Hindlimb muscle (tissue), 1 donor: Measurements from ENCODE around the gene RSPH4A. TPM values are rescaled to one million over a fixed set of nuclear protein-coding genes. Genes with fewer than 3 reads are reported as not detected.
A peak's percentile ranks its signal among the peaks of the same experiment; 100 is the strongest.
"Not testable (repeated sequence)": the region's sequence is repeated elsewhere in the genome, so short reads cannot be mapped to it uniquely, and the experiment has no call there.

Source experiments
- DNase-seq: peaks from one replicate; pipeline ENCODE4 v3.0.0-alpha.2; 2013
- polyA plus RNA-seq: library from polyadenylated mRNA; unstranded; fragments of 120-200 nt; gene quantifications from one replicate; pipeline ENCODE4 v1.2.1, GENCODE V29; 2013; ENCODE audit not compliant: insufficient read length

The RSPH4A gene
- polyA plus RNA-seq, 1 donor: 0.50 TPM

DNA sequence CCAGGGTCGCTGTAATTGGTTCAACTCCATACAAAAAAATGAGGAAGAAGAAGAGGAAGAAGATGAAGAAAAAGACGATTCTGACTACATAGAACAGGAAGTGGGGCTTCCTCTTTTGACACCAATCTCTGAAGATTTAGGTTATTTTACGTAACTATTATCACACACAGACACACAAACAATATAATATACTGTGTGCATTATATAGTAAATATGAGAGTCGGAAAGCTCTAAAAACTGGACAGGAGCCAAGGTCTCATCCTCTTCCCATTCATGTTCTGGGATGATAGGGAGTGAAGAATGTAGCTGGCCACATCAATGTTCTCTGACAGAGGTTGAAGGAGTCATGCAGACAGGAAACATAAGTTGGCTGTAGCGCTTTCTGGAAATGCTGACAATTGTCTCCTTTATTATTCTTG lies 13.3 kb downstream of the RSPH4A start:
- no peak for DNase-seq

DNA sequence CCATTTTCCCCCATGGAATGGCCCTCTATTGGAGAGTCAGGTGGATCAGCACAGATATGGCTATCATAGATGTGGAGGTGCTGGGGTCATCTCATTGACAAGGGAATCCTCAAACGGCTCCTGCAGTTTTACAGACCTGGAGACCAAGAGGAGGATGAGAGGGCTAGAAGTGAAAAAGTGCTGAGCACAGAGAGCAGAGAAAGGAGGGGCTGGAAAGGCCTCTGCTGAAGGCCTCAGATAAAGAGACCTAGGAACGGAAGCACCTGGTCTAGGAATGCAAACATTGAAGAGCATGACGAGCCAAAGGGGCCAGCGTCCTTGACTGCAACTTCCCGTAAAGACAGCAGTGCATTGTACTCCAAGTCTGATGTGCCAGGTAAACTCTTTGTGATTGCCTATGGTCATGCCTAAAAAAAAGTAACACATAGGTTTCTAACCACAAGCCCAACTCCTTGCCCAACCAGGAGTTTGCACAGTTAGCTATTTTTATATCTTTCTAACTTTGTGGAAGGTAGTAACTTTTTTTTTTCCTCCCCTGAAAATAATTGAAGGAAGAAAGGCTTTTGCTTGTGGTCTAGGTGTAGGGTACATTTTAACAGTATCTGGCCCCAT lies 15.2 kb downstream of the RSPH4A start:
- no peak for DNase-seq

DNA sequence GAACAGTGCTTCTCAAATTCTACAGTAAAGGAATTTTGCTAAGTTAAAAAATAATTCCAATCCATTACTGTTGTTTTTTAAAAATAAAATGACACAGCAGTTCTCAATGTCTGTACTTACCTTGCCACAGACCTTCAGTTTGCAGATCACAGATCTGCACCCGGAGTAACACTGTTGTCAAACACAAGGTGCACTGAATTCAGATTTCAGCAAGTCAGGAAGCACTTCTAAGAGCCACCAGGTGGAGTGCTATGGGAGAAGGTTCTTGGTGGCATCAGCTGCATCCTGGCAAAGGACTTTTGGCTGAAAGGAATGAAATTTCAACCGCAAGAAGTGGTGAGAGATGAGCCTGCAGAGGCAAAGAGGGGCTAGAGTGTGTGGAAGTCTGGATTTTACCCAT lies 17.4 kb downstream of the RSPH4A start:
- no peak for DNase-seq

DNA sequence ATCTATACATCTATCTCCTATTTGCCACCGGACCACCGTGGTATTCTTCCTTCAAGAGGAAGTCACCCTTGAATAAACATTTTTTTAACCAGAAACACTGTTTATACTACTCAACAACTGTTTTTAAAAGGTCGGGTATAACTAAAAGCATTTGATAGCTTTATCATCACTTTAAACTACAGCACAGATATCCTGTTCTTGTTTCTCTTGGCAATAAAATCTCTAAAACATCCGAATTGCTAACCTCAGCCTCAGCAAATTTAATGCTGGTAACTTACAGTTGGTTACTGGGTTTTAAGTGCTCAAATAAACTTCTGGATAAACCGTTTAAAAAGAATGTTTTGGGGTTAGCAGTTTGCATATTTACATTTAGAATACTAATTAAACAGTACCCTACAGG lies 31.9 kb downstream of the RSPH4A start:
- no peak for DNase-seq

DNA sequence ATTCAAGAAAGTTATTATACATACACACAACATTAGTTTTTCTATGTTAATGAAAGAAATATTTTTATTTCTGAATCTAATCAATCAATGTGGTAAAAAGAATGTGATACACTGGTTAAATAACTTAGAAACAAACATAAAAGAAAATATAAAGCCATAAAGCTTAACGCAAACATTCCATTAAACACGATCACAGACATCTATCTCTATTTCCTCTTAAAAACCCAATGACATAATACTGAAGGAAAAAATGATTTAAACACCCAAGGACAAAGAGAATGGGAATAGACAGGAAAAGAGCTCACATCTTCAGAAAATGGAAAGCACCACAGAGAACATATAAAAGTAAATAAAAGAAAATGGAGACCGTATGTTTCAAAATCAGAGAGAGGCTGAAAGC lies 32.9 kb downstream of the RSPH4A start:
- no peak for DNase-seq

DNA sequence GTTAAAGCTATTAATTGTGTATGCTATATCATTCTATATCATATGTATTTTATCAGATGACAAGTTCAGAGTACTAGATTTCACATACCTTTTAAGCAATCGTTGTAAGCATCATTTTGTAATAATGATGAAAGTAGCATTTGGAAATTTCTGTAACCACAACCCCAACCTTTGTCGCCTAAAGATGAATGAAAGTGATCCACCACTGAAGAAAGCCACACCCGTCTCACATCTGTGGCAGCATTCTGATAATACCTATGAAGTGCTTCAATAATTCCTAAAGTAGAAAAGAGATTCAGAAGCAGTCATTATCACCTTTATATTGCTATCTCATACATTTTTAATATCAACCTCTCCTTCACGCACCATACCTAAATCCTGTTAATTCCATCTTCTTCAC lies 35.6 kb downstream of the RSPH4A start:
- DNase-seq: no peak

DNA sequence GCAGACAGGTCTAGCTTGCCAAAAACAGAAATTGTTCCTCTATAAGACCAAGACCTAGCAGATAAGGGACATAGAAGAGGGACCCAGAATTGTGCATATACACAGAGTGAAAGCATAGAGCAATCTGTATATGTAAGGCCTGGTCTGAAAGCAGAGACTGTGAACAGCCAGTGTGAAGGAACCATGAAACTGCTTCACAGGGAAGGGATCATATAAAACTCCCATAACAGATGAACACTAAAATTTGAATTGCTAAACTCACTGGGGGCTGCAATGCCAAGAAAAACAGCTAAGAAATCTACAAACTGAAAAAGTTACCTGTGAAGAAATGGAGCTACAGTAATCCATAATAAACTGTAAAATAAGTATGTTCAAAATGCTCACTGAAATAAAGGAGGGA lies 45.3 kb downstream of the RSPH4A start:
- no peak for DNase-seq

DNA sequence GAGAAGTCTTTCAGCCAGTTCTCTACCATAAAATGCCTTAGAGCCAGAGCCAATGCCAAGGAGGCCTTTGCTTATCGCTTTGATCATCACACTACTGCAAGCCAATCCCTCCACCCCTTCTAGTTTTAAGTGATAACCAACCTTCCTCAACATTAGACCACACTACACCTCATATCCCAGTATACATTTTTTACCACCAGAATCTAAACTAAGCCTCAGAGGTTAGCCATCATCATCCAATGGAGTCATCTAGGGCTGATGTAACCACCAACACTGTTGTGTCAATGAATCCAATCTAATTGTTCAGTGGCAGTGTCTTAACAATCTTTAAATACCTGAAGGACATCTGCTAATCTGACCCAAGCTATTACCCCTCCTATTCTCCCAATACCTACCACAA lies 45.9 kb downstream of the RSPH4A start:
- no peak for DNase-seq

DNA sequence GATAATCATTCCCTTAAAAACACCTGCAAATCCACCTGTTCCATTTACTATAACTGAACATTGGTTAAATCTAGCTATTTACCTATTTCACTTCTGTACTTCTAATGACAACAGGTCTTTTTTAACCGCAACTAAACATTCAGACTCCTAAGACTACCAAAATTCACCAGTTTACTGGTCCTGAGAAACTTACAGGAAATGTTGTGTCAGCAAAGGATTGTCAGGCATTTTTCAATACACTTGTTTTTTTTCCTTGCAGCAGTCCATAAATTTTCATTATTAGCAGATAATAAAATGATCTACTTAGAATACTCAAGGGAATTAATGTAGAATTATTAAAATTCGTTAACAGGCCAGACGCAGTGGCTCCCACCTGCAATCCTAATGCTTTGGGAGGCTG lies 47.0 kb downstream of the RSPH4A start:
- no peak for DNase-seq

DNA sequence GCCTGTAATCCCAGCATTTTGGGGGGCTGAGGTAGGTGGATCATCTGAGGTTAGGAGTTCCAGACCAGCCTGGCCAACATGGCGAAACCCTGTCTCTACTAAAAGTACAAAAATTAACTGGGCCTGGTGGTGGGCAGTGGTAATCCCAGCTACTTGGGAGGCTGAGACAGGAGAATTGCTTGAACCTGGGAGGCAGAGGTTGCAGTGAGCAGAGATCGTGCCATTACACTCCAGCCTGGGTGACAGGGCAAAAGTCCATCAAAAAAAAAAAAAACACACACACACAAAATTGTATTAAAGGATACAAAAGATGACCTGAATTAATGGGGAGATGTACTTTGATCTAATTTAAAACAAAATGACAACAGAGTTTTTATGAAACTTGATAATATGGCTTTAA lies 47.9 kb downstream of the RSPH4A start:
- DNase-seq: not testable (repeated sequence)

DNA sequence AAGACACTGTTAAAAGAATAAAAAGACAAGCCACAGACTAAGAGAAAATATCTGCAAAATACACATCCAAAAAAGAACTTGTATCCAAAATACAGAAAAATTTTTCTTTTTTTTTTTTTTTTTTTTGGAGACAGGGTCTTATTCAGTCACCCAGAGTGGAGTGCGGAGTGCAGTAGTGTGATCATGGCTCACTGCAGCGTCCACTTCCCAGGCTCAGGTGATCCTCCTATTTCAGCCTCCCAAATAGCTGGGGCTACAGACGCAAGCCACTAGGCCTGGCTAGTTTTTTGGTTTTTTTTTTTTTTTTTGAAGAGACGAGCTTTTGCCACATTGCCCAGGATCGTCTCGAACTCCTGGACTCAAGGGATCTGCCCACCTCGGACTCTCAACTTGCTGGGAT lies 49.2 kb downstream of the RSPH4A start:
- no peak for DNase-seq

DNA sequence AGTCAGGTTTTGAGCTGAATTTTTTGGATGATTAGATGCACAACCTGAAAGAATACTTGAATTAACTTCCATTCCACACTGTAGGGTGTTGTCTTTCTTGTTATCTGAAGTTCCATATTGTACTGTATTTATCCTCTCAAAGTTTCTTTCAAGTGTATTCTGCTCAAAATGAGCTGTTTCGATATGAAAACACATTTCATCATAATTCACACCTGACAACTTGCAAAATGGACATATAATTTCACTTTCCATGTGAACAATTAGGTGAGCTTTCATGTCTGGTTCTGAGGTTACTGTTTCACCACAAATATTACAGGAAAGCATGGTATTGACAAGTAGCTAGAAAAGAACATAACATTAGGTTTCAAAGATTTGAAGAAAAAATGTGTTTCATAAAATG lies 50.6 kb downstream of the RSPH4A start:
- DNase-seq: no peak

DNA sequence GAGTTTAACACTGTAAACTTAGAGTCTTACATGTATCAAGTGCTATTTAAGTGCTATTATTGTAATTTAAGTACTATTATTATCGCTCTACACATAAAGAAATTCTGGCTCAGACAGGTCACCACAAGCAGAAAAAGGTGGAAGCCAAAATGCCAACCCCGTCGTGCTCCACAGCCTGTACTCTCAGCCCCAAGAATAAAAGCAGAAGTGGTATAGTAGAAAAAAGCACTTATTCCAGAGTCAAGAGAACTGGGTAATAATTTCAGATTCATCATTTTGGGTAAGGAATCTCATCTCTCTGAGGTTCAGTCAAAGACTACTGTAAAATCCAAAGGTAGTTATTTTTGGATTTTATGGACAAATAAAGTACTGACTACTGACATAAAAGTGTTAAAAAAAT lies 51.3 kb downstream of the RSPH4A start:
- DNase-seq: no peak

DNA sequence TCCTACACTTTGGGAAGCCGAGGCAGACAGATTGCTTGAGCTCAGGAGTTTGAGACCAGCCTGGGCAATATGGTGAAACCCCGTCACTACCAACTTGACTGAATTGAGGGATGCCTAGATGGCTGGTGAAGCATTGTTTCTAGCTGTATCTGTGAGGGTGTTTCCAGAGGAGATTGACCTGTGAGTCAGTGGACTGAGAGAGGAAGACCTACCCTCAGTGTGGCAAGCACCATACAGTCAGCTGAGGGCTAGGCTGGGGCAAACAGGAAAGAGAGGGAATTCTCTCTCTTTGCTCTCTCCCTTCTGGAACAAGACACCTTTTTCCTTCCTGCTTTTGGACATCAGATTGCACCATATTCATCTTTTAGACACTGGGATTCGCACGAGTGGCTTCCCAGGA lies 56.0 kb downstream of the RSPH4A start:
- no peak for DNase-seq

DNA sequence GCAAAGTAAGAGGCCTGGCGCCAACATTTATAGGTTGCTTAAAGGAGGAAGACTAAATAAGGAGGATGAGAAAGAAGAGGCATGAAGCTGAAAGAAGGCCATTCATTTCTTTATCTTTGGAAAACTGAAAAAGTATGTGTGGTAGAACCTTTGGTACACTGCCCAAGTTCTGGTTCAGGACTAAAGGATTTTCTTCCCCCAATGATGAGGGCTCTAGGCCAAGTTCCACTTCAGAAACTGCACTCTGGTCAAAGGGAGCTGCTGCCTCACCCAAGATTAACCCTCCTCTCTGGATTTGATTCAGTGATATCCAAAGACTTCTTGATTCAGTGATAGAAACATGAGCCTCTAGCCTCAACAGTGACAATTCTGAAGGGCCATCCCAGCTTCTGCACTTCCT lies 59.7 kb downstream of the RSPH4A start:
- no peak for DNase-seq

DNA sequence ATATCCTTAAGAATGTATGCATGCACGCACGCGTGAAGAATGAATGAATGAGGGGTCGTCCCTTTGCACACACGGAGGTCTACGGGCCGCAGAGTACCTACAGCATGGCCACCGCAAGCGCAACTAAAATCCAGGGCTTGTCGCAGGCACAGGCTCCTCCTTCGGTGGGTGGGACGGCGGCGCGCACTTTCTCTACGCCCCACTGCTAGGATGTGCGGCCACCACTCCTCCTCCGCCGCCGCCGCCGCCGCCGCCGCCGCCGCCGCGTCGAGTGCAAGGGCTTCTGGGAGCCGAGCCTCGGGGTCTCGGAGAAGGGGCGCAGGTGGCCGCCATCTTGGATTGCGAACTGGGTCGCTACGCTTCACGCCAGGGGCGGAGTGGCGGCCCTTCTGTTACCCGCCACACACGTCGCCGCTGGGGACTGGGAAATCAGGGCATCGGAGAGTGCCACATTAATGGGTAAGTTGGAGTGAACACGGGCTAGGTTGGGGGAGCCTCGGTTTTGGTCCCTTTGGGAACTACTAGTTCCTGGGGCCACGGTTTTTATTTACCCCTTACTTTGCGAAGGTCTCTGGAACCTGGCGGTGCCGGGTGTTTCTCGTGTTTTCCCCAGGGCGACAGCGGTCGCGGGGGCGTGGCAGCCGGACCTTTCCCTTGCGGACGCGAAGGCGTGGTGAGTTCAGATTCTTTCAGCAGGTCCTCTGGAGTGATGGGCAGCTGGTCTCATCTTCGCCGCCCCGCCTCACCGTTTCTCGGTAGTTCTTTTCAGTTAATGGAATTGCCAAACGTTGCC lies 64.8 kb downstream of the RSPH4A start, which contains the start of gene KPNA5:
KPNA5 (plus strand) TSS at position 332 of the 793 bp plus-strand sequence; CDS start at position 456, 124 bp downstream.
- peak; percentile 90 for DNase-seq

DNA sequence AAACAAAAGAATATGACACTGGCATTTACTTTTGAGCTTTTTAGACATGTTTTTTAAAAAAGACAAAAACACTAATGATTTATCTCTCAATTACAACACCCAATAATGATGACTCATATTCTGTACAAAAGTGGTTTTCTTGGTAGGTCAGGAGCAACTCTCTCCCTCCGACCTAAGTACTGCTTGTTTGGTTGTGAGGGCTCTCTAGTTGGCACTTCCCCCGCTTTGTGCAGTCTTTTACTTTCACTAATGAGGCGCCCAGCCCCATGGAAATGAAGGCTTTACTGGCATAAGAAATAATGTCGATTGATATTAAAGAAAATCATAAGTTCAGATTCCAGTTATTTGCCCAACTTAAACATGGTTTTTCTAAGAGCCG lies 66.0 kb downstream of the RSPH4A start:
- no peak for DNase-seq

Other genes with a start within 250 kb of the RSPH4A start
- gene DSE, start 245.5 kb upstream of the RSPH4A start, polyA plus RNA-seq: 28.9 TPM
- 3.8 TPM for gene CALHM6, start 155.1 kb upstream of the RSPH4A start, polyA plus RNA-seq
- 2.4 TPM for gene CALHM5, start 104.8 kb upstream of the RSPH4A start, polyA plus RNA-seq
- gene TRAPPC3L, start 70.8 kb upstream of the RSPH4A start, polyA plus RNA-seq: not detected
- gene CALHM4, start 62.7 kb upstream of the RSPH4A start, polyA plus RNA-seq: not detected
- gene RWDD1, start 45.0 kb upstream of the RSPH4A start, polyA plus RNA-seq: 46.2 TPM
- gene ZUP1, start 52.3 kb downstream of the RSPH4A start, polyA plus RNA-seq: 7.2 TPM
- gene KPNA5, start 64.7 kb downstream of the RSPH4A start, polyA plus RNA-seq: 12.2 TPM
- gene FAM162B, start 149.2 kb downstream of the RSPH4A start, polyA plus RNA-seq: 8.0 TPM
- gene GPRC6A, start 212.6 kb downstream of the RSPH4A start, polyA plus RNA-seq: not detected